ENCODE results near the gene MMP17. TPM values are rescaled to one million over a fixed set of nuclear protein-coding genes. Genes with fewer than 3 reads are reported as not detected.

The MMP17 gene
- polyA plus RNA-seq, 4 donors: 2.5 to 4.5 TPM; not detected in 2

- no peaks in the 10 kb centered on the region for H3K4me1 ChIP-seq (ENCODE audit: control insufficient read depth in 3 of 3, insufficient read depth in 2 of 3, low read depth in 1 of 3, low read length in 2 of 3)
- FAIRE-seq (no peak), DNase-seq (no peak)
- peaks cover 0 to 22% (median 4%) of the 10 kb centered on the region in 3 donors for H3K27me3 ChIP-seq (ENCODE audit: control insufficient read depth in 3 of 3, insufficient read depth in 3 of 3, low read length in 3 of 3)
- H3K4me3 ChIP-seq (ENCODE audit: low read depth in 1 of 3, low read length in 3 of 3): no peak overlapping the region
- no peaks in the 10 kb centered on the region for H3K36me3 ChIP-seq (ENCODE audit: control insufficient read depth in 3 of 3, insufficient read depth in 2 of 3, low read depth in 1 of 3, low read length in 3 of 3)
- 50 to 54% (median 51%) methylated on average over 22 to 24 of the region's 24 CpGs for WGBS, 3 donors
- H3K9me3 ChIP-seq (ENCODE audit: control insufficient read depth in 2 of 2, insufficient read depth in 1 of 2, low read depth in 1 of 2, low read length in 1 of 2): no peaks in the 10 kb centered on the region
- H3K27ac ChIP-seq (ENCODE audit: low read depth in 1 of 3, low read length in 2 of 3): no peak overlapping the region
Measured at GRCh38 chr12:131852551-131853299, 24.5 kb downstream of the MMP17 start.

- no peak for FAIRE-seq
- H3K27me3 ChIP-seq (ENCODE audit: control insufficient read depth in 3 of 3, insufficient read depth in 3 of 3, low read length in 3 of 3): peaks cover 0 to 22% (median 4%) of the 10 kb centered on the region in 3 donors
- no peaks in the 10 kb centered on the region for H3K36me3 ChIP-seq (ENCODE audit: control insufficient read depth in 3 of 3, insufficient read depth in 2 of 3, low read depth in 1 of 3, low read length in 3 of 3)
- no peaks in the 10 kb centered on the region for H3K9me3 ChIP-seq (ENCODE audit: control insufficient read depth in 2 of 2, insufficient read depth in 1 of 2, low read depth in 1 of 2, low read length in 1 of 2)
- no peak overlapping the region for H3K4me3 ChIP-seq (ENCODE audit: low read depth in 1 of 3, low read length in 3 of 3)
- DNase-seq: no peak
- peaks cover 0 to under 1% (median 0%) of the 10 kb centered on the region in 3 donors for H3K4me1 ChIP-seq (ENCODE audit: control insufficient read depth in 3 of 3, insufficient read depth in 2 of 3, low read depth in 1 of 3, low read length in 2 of 3)
- WGBS, 3 donors: 69 to 81% (median 74%) methylated on average over 35 of the region's 35 CpGs
- H3K27ac ChIP-seq (ENCODE audit: low read depth in 1 of 3, low read length in 2 of 3): no peak overlapping the region
Measured at GRCh38 chr12:131853832-131854797, 25.9 kb downstream of the MMP17 start.

DNA sequence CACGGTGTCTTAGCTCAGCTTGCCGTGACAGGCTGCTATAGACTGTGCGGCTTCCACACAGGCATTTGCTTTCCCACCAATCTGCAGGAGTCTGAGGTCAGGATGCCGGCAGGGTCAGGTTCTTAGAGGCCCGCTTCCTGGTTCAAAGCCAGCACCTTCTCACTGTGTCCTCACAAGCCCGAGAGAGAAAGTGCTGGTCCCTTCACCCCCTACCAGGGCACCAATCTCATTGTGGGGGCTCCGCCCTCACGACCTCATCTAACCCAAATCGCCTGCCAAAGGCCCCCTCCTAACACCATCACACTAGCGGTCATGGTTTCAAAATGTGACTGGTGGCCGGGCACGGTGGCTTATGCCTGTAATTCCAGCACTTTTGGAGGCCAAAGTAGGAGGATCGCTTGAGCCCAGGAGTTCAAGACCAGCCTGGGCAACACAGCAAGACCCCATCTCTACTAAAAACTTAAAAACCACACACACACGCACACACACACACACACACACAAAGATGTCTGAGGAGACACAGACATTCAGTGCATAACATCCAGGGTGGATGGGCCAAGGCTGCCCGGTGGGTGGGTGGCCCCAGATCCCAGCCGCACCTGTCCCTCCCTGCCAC is 26.8 kb downstream of the MMP17 start:
- Histone ChIP-seq H3K36me3 (ENCODE audit: control insufficient read depth in 3 of 3, insufficient read depth in 2 of 3, low read depth in 1 of 3, low read length in 3 of 3) (no peaks in the 10 kb centered on the region), H3K27ac (ENCODE audit: low read depth in 1 of 3, low read length in 2 of 3) (no peak overlapping the region), H3K4me1 (ENCODE audit: control insufficient read depth in 3 of 3, insufficient read depth in 2 of 3, low read depth in 1 of 3, low read length in 2 of 3) (peaks cover 0 to 8% (median 0%) of the 10 kb centered on the region in 3 donors), H3K9me3 (ENCODE audit: control insufficient read depth in 2 of 2, insufficient read depth in 1 of 2, low read depth in 1 of 2, low read length in 1 of 2) (no peaks in the 10 kb centered on the region), H3K27me3 (ENCODE audit: control insufficient read depth in 3 of 3, insufficient read depth in 3 of 3, low read length in 3 of 3) (peaks cover 0 to 22% (median 4%) of the 10 kb centered on the region in 3 donors), H3K4me3 (ENCODE audit: low read depth in 1 of 3, low read length in 3 of 3) (no peak overlapping the region)
- FAIRE-seq (no peak), DNase-seq (no peak)
- WGBS, 3 donors: 80 to 83% (median 82%) methylated on average over 16 of the region's 16 CpGs

DNA sequence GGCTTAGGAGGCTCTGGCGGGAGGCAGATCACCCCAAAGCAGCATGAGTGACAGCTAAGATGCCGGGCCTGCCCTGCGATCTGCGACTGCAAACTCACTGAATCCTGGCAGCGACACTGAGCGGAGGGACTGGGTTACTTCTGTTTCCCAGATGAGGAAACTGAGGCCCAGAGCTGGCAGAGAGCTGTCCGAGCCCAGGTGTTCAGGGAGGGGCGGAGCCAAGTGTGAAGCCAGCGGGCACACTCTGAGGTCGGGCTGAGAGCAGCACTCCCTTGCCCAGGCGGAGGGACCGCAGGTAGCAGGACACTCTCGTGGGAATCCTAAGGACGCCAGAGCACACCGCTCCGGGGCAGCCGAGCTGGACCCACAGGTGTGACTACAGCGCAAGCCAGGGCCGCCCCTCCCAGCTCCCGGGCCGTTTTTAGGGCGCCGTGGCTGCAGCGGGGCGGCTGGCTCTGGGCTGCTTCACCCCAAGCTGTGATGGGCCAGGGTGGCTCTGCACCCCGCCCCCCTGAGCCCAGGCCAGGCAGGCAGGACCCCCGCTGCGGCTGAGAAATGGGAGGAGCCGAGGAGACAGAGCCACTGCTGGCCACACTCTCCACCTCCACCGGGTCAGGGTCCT is 27.4 kb downstream of the MMP17 start:
- FAIRE-seq: no peak
- H3K4me1 ChIP-seq (ENCODE audit: control insufficient read depth in 3 of 3, insufficient read depth in 2 of 3, low read depth in 1 of 3, low read length in 2 of 3): peaks cover 0 to 8% (median 0%) of the 10 kb centered on the region in 3 donors
- H3K27me3 ChIP-seq (ENCODE audit: control insufficient read depth in 3 of 3, insufficient read depth in 3 of 3, low read length in 3 of 3): peaks cover 0 to 22% (median 4%) of the 10 kb centered on the region in 3 donors
- no peak overlapping the region for H3K27ac ChIP-seq (ENCODE audit: low read depth in 1 of 3, low read length in 2 of 3)
- H3K9me3 ChIP-seq (ENCODE audit: control insufficient read depth in 2 of 2, insufficient read depth in 1 of 2, low read depth in 1 of 2, low read length in 1 of 2): no peaks in the 10 kb centered on the region
- H3K36me3 ChIP-seq (ENCODE audit: control insufficient read depth in 3 of 3, insufficient read depth in 2 of 3, low read depth in 1 of 3, low read length in 3 of 3): no peaks in the 10 kb centered on the region
- no peak overlapping the region for H3K4me3 ChIP-seq (ENCODE audit: low read depth in 1 of 3, low read length in 3 of 3)
- WGBS, 3 donors: 34 to 53% (median 46%) methylated on average over 26 to 30 of the region's 30 CpGs
- DNase-seq: no peak

- Histone ChIP-seq H3K36me3 (ENCODE audit: control insufficient read depth in 3 of 3, insufficient read depth in 2 of 3, low read depth in 1 of 3, low read length in 3 of 3) (no peaks in the 10 kb centered on the region), H3K9me3 (ENCODE audit: control insufficient read depth in 2 of 2, insufficient read depth in 1 of 2, low read depth in 1 of 2, low read length in 1 of 2) (no peaks in the 10 kb centered on the region), H3K27me3 (ENCODE audit: control insufficient read depth in 3 of 3, insufficient read depth in 3 of 3, low read length in 3 of 3) (peaks cover 0 to 22% (median 4%) of the 10 kb centered on the region in 3 donors), H3K4me1 (ENCODE audit: control insufficient read depth in 3 of 3, insufficient read depth in 2 of 3, low read depth in 1 of 3, low read length in 2 of 3) (peaks cover 0 to 16% (median 0%) of the 10 kb centered on the region in 3 donors), H3K27ac (ENCODE audit: low read depth in 1 of 3, low read length in 2 of 3) (no peak overlapping the region), H3K4me3 (ENCODE audit: low read depth in 1 of 3, low read length in 3 of 3) (no peak overlapping the region)
- WGBS, 3 donors: 77 to 87% (median 83%) methylated on average over 10 of the region's 10 CpGs
- DNase-seq (no peak), FAIRE-seq (no peak)
Measured at GRCh38 chr12:131856366-131857097, 28.3 kb downstream of the MMP17 start.

GRCh38 chr12:131857908-131858850 is 30.0 kb downstream of the MMP17 start:
- Histone ChIP-seq H3K9me3 (ENCODE audit: control insufficient read depth in 2 of 2, insufficient read depth in 1 of 2, low read depth in 1 of 2, low read length in 1 of 2) (no peaks in the 10 kb centered on the region), H3K27me3 (ENCODE audit: control insufficient read depth in 3 of 3, insufficient read depth in 3 of 3, low read length in 3 of 3) (peaks cover 0 to 22% (median 4%) of the 10 kb centered on the region in 3 donors), H3K4me3 (ENCODE audit: low read depth in 1 of 3, low read length in 3 of 3) (no peak overlapping the region), H3K36me3 (ENCODE audit: control insufficient read depth in 3 of 3, insufficient read depth in 2 of 3, low read depth in 1 of 3, low read length in 3 of 3) (no peaks in the 10 kb centered on the region), H3K4me1 (ENCODE audit: control insufficient read depth in 3 of 3, insufficient read depth in 2 of 3, low read depth in 1 of 3, low read length in 2 of 3) (peaks cover 0 to 28% (median 0%) of the 10 kb centered on the region in 3 donors), H3K27ac (ENCODE audit: low read depth in 1 of 3, low read length in 2 of 3) (no peak overlapping the region)
- DNase-seq (no peak), FAIRE-seq (no peak)
- 75 to 80% (median 79%) methylated on average over 21 of the region's 21 CpGs for WGBS, 3 donors
